Mesothelial cell of epicardium (in vitro differentiated cells): ENCODE measurements around the gene LRRC15. TPM values are rescaled to one million over a fixed set of nuclear protein-coding genes. Genes with fewer than 3 reads are reported as not detected.

Experiments
- DNase-seq, 2 experiments: peaks; one replicate each; pipeline ENCODE4 v3.0.0; 2021; ENCODE audit warnings: low spot score in 2 of 2; ENCODE audit not compliant: unreplicated experiment in 2 of 2
- H3K27ac Mint-ChIP-seq: 2 replicates; pipeline ENCODE4 v1.8.0; 2021; ENCODE audit warnings: mixed read lengths
- H3K27me3 Mint-ChIP-seq: 2 replicates; pipeline ENCODE4 v1.8.0; 2021; ENCODE audit warnings: low read depth, mixed read lengths
- H3K36me3 Mint-ChIP-seq: 2 replicates; pipeline ENCODE4 v1.8.0; 2021; ENCODE audit warnings: mixed read lengths
- H3K4me1 Mint-ChIP-seq: 2 replicates; pipeline ENCODE4 v1.8.0; 2021; ENCODE audit warnings: mixed read lengths
- H3K4me3 Mint-ChIP-seq: 2 replicates; pipeline ENCODE4 v1.8.0; 2021; ENCODE audit warnings: mild to moderate bottlenecking, moderate library complexity, mixed read lengths
- H3K9me3 Mint-ChIP-seq: 2 replicates; pipeline ENCODE4 v1.8.0; 2021; ENCODE audit warnings: mixed read lengths
- total RNA-seq: library from RNA; stranded (reverse); gene quantifications from 3 replicates; pipeline ENCODE4 v1.2.1, GENCODE V29; 2021
- TF ChIP-seq, protein P1 (sequence below): fragments of 200-600 bp; sonication (generic); IDR thresholded peaks from one replicate; pipeline ENCODE4 v1.5.0; 2021; ENCODE audit warnings: antibody characterized with exemption; ENCODE audit not compliant: unreplicated experiment

Gene LRRC15
- total RNA-seq, 1 donor from 2014 or later: not detected

DNA sequence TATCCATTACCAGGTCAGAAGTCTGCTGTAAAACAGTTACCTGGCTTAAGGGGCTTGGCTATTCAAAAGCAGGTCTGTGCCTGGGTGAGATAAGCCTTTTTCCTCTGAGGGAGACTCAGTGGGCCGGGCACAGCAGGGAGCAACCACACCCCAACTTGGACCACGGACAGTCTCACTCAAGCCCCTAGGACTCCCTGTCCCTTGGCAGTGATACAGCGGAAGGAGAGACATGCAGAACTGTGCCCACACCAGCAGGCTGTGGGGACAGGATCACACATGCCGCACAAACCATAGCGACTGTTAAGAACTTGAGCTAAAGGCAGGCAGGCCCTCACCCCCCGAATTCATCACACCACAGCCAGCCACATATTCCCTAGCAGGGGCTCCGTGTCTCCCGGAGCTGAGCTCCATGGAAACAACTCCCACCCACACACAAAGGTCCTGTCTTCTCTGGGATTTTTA is 32.4 kb upstream of the LRRC15 start:
- Mint-ChIP-seq H3K27ac (no peak overlapping the region), H3K4me1 (no peaks in the 10 kb centered on the region), H3K36me3 (no peaks in the 10 kb centered on the region), H3K9me3 (no peaks in the 10 kb centered on the region), H3K27me3 (no peaks in the 10 kb centered on the region), H3K4me3 (no peak overlapping the region)
- no peak for DNase-seq
- TF ChIP-seq, protein P1, sequence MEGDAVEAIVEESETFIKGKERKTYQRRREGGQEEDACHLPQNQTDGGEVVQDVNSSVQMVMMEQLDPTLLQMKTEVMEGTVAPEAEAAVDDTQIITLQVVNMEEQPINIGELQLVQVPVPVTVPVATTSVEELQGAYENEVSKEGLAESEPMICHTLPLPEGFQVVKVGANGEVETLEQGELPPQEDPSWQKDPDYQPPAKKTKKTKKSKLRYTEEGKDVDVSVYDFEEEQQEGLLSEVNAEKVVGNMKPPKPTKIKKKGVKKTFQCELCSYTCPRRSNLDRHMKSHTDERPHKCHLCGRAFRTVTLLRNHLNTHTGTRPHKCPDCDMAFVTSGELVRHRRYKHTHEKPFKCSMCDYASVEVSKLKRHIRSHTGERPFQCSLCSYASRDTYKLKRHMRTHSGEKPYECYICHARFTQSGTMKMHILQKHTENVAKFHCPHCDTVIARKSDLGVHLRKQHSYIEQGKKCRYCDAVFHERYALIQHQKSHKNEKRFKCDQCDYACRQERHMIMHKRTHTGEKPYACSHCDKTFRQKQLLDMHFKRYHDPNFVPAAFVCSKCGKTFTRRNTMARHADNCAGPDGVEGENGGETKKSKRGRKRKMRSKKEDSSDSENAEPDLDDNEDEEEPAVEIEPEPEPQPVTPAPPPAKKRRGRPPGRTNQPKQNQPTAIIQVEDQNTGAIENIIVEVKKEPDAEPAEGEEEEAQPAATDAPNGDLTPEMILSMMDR: no peak

DNA sequence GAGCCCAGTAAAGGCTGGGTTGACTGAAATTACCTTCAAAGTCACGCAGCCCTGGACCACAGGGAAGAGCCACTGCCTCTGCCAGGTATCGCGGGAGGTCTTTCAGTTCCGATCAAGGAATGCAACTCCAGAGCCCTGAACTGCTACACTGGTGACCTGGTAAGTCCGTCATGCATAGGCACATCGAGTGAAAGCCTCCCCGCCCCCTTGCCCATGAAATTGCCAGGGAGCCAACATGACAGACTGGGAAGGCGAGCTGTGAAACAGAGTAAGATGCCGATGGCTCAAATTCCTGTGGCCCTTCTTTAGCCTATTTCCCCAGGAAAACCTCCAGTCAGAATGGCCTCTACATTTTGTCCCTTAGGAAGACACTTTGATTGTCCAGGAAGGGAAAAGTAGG is 31.8 kb upstream of the LRRC15 start:
- Mint-ChIP-seq H3K27me3 (no peaks in the 10 kb centered on the region), H3K36me3 (no peaks in the 10 kb centered on the region), H3K4me1 (peaks cover 2% of the 10 kb centered on the region), H3K4me3 (no peak overlapping the region), H3K27ac (no peak overlapping the region), H3K9me3 (no peaks in the 10 kb centered on the region)
- DNase-seq: no peak
- TF ChIP-seq, protein P1: no peak

- TF ChIP-seq, protein P1: no peak
- Mint-ChIP-seq H3K4me3 (no peak overlapping the region), H3K9me3 (no peaks in the 10 kb centered on the region), H3K27ac (no peak overlapping the region), H3K4me1 (peaks cover 16% of the 10 kb centered on the region), H3K36me3 (no peaks in the 10 kb centered on the region), H3K27me3 (no peaks in the 10 kb centered on the region)
- DNase-seq: no peak
Observed at GRCh38 chr3:194399874-194400411, 30.4 kb upstream of the LRRC15 start.

GRCh38 chr3:194399166-194399565 is 29.6 kb upstream of the LRRC15 start, which contains the start of gene GP5:
TSS of gene GP5 (minus strand) at chr3:194399266. CDS start at chr3:194398282, 984 bp downstream.
- Mint-ChIP-seq H3K27ac (no peak within 1 kb of the TSS), H3K9me3 (no peaks in the 10 kb centered on the region), H3K36me3 (no peaks in the 10 kb centered on the region), H3K4me3 (no peak within 1 kb of the TSS), H3K27me3 (no peaks in the 10 kb centered on the region), H3K4me1 (peaks cover 22% of the 10 kb centered on the region)
- TF ChIP-seq, protein P1: no peak
- no peak for DNase-seq

DNA sequence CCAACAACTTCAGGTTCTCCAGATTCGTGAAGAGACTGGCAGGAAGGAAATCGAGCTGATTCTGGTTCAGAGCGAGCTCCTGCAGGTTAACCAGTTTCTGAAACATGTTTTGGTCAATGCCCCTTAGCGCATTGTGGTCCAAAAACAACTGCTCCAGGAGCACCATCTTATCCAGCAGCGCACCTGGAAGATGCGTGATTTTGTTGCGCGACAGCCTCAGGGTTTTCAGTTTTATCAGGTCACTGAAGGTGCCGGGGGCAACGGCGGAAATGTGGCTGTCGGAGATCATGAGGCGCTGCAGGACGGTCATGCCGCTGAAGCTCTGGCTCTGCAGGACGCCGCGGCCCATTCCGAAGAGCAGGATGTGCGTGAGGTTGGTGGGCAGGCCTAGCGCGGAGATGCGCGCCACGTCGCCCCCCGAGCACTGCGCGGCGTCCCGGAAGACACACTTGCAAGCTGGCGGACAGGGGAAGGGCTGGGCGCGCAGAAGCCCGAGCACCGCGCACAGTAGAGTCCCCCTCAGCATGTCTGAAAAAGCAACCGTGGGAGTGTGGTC is 28.3 kb upstream of the LRRC15 start:
- H3K27me3 Mint-ChIP-seq: no peaks in the 10 kb centered on the region
- DNase-seq: no peak
- peaks cover 22% of the 10 kb centered on the region for H3K4me1 Mint-ChIP-seq
- H3K4me3 Mint-ChIP-seq: no peak overlapping the region
- no peaks in the 10 kb centered on the region for H3K9me3 Mint-ChIP-seq
- H3K36me3 Mint-ChIP-seq: no peaks in the 10 kb centered on the region
- TF ChIP-seq, protein P1: no peak
- H3K27ac Mint-ChIP-seq: no peak overlapping the region
